Measurements from ENCODE around the gene AP1AR.

DNA sequence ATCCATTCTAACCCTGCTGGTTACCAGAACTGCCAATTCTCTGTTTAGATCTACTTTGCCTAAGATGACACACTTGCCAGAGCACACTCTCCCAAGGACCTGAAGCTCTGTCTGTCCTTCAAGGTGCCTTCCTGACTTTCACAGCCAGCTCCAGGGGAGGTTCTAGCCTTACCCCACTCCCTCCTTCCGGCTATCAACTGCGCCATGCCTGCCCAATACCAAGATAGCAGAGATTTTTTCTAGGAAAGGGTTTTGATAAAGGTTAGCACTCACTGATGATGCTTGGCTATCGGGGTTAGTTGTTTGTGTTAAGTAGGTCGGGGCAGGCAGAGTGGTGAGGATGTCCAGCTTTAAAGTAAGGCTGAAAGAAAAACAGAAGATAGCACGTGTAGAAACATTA, 79.9 kb downstream of the AP1AR start:
- TF ChIP-seq POLR2A (IDR thresholded peaks at IDR 0.05): no peak
- TF ChIP-seq, protein P1, sequence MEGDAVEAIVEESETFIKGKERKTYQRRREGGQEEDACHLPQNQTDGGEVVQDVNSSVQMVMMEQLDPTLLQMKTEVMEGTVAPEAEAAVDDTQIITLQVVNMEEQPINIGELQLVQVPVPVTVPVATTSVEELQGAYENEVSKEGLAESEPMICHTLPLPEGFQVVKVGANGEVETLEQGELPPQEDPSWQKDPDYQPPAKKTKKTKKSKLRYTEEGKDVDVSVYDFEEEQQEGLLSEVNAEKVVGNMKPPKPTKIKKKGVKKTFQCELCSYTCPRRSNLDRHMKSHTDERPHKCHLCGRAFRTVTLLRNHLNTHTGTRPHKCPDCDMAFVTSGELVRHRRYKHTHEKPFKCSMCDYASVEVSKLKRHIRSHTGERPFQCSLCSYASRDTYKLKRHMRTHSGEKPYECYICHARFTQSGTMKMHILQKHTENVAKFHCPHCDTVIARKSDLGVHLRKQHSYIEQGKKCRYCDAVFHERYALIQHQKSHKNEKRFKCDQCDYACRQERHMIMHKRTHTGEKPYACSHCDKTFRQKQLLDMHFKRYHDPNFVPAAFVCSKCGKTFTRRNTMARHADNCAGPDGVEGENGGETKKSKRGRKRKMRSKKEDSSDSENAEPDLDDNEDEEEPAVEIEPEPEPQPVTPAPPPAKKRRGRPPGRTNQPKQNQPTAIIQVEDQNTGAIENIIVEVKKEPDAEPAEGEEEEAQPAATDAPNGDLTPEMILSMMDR (IDR thresholded peaks at IDR 0.05): no peak
